GM10266 (cell line): Measurements from ENCODE around the gene KLHL9.

Experiments used
- DNase-seq: peaks from one replicate; pipeline ENCODE4 v3.0.0; 2012; ENCODE audit errors: extremely low spot score
- TF ChIP-seq, protein P1 (sequence below): IDR thresholded peaks from 2 replicates; pipeline ENCODE4 v1.5.1; 2012; ENCODE audit warnings: mild to moderate bottlenecking, low read depth; ENCODE audit not compliant: control insufficient read depth, insufficient read depth; ENCODE audit errors: missing control alignments

Gene KLHL9

GRCh38 chr9:21316860-21317259 lies 18.3 kb downstream of the KLHL9 start:
- TF ChIP-seq, protein P1, sequence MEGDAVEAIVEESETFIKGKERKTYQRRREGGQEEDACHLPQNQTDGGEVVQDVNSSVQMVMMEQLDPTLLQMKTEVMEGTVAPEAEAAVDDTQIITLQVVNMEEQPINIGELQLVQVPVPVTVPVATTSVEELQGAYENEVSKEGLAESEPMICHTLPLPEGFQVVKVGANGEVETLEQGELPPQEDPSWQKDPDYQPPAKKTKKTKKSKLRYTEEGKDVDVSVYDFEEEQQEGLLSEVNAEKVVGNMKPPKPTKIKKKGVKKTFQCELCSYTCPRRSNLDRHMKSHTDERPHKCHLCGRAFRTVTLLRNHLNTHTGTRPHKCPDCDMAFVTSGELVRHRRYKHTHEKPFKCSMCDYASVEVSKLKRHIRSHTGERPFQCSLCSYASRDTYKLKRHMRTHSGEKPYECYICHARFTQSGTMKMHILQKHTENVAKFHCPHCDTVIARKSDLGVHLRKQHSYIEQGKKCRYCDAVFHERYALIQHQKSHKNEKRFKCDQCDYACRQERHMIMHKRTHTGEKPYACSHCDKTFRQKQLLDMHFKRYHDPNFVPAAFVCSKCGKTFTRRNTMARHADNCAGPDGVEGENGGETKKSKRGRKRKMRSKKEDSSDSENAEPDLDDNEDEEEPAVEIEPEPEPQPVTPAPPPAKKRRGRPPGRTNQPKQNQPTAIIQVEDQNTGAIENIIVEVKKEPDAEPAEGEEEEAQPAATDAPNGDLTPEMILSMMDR: no peak
- DNase-seq: no peak

DNA sequence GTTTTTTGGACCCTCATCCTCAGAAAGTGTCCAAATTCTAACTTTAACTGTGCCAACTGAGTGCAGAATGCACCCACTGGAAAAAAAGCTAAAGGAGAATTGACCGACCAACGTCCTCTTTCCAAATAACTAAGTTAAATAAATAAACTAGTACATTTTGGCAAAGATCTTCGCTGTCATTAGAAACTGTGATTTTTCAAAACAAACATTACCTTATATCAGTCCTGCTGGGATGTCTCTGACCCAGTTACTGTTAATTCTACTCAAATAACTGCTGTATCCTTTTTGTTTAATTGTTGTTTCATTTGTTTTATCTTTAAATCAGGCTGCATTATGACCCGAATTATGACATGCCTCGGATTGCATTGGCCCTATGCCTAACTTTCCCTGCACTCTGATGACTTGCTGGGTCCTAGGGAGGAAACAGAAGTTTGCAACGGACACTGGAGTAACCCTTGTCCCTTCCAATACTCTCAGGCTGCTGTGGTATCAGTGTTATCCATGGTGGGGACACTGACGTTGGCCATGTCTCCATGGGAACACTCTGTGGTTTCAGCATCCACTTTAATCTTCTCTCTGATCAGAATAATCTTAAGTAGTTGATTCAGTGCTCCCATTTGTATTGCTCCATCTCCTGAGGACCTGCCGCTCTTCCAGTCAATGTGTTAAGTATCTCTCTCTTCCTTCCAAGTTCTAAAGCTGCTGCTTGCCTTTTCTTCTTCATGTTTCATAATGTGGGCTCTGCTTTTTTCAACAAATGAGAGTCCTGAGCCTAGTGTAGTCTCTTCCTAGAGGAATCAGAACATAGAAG lies 19.0 kb downstream of the KLHL9 start:
- TF ChIP-seq, protein P1: no peak
- DNase-seq: no peak

GRCh38 chr9:21314152-21314551 lies 21.1 kb downstream of the KLHL9 start:
- no peak for DNase-seq
- TF ChIP-seq, protein P1: no peak

DNA sequence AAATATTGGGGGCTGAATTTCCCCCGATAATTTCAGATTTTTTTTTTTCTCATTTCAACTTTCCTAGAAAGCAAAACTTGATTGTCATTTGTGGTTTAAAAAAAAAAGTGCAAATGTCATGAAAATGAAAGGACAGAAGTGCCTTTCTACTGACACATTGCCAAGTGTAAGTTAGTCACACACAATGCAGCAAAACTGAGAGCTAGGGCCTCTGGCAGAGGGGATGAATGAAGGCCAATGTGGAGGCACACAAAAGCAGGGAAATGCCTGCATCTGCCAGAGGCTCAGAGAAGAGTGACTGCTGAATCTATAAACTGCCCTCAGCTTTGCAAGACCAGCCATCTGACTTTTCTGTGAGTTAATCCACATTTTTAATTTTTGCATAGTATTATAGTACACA lies 23.3 kb downstream of the KLHL9 start:
- TF ChIP-seq, protein P1: no peak
- no peak for DNase-seq

GRCh38 chr9:21305213-21305612 lies 30.0 kb downstream of the KLHL9 start, which contains the start of gene IFNA5:
IFNA5 (minus strand) TSS chr9:21305313; CDS start chr9:21305256, 57 bp downstream.
- DNase-seq: no peak
- TF ChIP-seq, protein P1: no peak

GRCh38 chr9:21295992-21296391 lies 39.2 kb downstream of the KLHL9 start:
- DNase-seq: no peak
- TF ChIP-seq, protein P1: no peak

GRCh38 chr9:21294904-21295538 lies 40.2 kb downstream of the KLHL9 start:
- TF ChIP-seq, protein P1: no peak
- DNase-seq: peak; percentile 7
